OCI-LY3 (cell line): Measurements from ENCODE around the gene COPA.

Experiments
- H2AFZ ChIP-seq: fragments of 200-600, 300-600 bp; shearing (Covaris generic); 2 replicates; pipeline ENCODE4 v1.6.0; 2014; ENCODE audit warnings: antibody characterized with exemption, low read depth, low read length
- H3K27ac ChIP-seq: fragments of 200-600, 300-600 bp; sonication (generic); 2 replicates; pipeline ENCODE4 v1.5.1; 2014; ENCODE audit warnings: mild to moderate bottlenecking, low read length, moderate library complexity, mixed read lengths
- H3K27me3 ChIP-seq: fragments of 200-600, 300-600 bp; sonication (generic); 2 replicates; pipeline ENCODE4 v1.6.1; 2014; ENCODE audit warnings: low read depth, low read length, mixed read lengths
- H3K36me3 ChIP-seq: fragments of 200-600, 300-600 bp; sonication (generic); replicated peaks from 2 replicates; pipeline ENCODE3; 2014; ENCODE audit warnings: low read depth, low read length, mixed read lengths
- H3K4me1 ChIP-seq: fragments of 300-600, 200-600 bp; sonication (generic); 2 replicates; pipeline ENCODE4 v1.6.1; 2014; ENCODE audit warnings: low read length, mixed read lengths
- H3K4me2 ChIP-seq: fragments of 200-600, 300-600 bp; sonication (generic); 2 replicates; pipeline ENCODE4 v1.6.1; 2014; ENCODE audit warnings: low read length, mixed read lengths
- H3K4me3 ChIP-seq: fragments of 300-600, 200-600 bp; sonication (generic); 2 replicates; pipeline ENCODE4 v1.5.1; 2014; ENCODE audit warnings: antibody characterized with exemption, mild to moderate bottlenecking, low read length, moderate library complexity
- H3K79me2 ChIP-seq: fragments of 300-600, 200-600 bp; shearing (Covaris generic); 2 replicates; pipeline ENCODE4 v1.6.1; 2014; ENCODE audit warnings: mild to moderate bottlenecking, low read length, mixed read lengths
- H3K9ac ChIP-seq: fragments of 300-600, 200-600 bp; shearing (Covaris generic); 2 replicates; pipeline ENCODE4 v1.6.0; 2014; ENCODE audit warnings: mild to moderate bottlenecking, low read length, moderate library complexity
- H3K9me3 ChIP-seq: fragments of 200-600, 300-600 bp; shearing (Covaris generic); 2 replicates; pipeline ENCODE4 v1.6.1; 2014; ENCODE audit warnings: low read length, mixed read lengths; ENCODE audit not compliant: insufficient read depth
- H4K20me1 ChIP-seq: fragments of 200-600, 300-600 bp; sonication (generic); 2 replicates; pipeline ENCODE4 v1.6.1; 2016; ENCODE audit warnings: low read length, mixed read lengths; ENCODE audit not compliant: insufficient read depth
- EZH2phosphoT487 ChIP-seq: fragments of 200-600 bp; shearing (Covaris generic); IDR thresholded peaks from 2 replicates; pipeline ENCODE4 v1.6.1; 2018; ENCODE audit warnings: antibody characterized with exemption, mixed run types, low read depth
- TF ChIP-seq, protein P1 (sequence below): fragments of 200-600, 300-600 bp; sonication (generic); IDR thresholded peaks from 2 replicates; pipeline ENCODE4 v1.5.1; 2014; ENCODE audit warnings: antibody characterized with exemption, low read length, low read depth

The COPA gene

DNA sequence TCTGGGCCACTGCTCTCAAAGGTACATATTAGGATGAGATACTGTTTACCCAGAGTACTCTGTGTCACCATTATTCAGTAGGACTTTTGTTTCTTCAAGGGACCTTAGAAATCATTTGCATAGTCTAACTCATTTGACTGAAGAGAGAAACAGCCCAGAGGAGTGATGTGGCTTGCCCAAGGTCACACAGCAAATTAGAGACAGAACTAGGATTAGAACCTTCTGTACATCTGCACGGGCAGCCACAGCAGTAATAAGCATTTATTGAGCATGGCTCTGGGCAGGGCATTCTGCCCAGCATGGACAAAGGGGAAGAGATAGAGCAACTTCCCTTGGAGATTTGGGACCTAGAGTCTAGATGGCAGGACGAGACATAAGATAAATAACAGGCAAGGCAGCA, 18.1 kb upstream of the COPA start:
- H3K4me3 ChIP-seq: no peak overlapping the region
- H3K27ac ChIP-seq: no peak overlapping the region
- no peaks in the 10 kb centered on the region for H3K4me1 ChIP-seq
- H3K36me3 ChIP-seq: peaks cover 51% of the 10 kb centered on the region
- H3K4me2 ChIP-seq: no peak overlapping the region
- H3K9me3 ChIP-seq: no peaks in the 10 kb centered on the region
- no peaks in the 10 kb centered on the region for H3K27me3 ChIP-seq
- H3K79me2 ChIP-seq: no peaks in the 10 kb centered on the region
- TF ChIP-seq EZH2phosphoT487: no peak
- TF ChIP-seq, protein P1, sequence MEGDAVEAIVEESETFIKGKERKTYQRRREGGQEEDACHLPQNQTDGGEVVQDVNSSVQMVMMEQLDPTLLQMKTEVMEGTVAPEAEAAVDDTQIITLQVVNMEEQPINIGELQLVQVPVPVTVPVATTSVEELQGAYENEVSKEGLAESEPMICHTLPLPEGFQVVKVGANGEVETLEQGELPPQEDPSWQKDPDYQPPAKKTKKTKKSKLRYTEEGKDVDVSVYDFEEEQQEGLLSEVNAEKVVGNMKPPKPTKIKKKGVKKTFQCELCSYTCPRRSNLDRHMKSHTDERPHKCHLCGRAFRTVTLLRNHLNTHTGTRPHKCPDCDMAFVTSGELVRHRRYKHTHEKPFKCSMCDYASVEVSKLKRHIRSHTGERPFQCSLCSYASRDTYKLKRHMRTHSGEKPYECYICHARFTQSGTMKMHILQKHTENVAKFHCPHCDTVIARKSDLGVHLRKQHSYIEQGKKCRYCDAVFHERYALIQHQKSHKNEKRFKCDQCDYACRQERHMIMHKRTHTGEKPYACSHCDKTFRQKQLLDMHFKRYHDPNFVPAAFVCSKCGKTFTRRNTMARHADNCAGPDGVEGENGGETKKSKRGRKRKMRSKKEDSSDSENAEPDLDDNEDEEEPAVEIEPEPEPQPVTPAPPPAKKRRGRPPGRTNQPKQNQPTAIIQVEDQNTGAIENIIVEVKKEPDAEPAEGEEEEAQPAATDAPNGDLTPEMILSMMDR: no peak
- no peaks in the 10 kb centered on the region for H4K20me1 ChIP-seq
- H2AFZ ChIP-seq: no peak overlapping the region
- no peak overlapping the region for H3K9ac ChIP-seq

DNA sequence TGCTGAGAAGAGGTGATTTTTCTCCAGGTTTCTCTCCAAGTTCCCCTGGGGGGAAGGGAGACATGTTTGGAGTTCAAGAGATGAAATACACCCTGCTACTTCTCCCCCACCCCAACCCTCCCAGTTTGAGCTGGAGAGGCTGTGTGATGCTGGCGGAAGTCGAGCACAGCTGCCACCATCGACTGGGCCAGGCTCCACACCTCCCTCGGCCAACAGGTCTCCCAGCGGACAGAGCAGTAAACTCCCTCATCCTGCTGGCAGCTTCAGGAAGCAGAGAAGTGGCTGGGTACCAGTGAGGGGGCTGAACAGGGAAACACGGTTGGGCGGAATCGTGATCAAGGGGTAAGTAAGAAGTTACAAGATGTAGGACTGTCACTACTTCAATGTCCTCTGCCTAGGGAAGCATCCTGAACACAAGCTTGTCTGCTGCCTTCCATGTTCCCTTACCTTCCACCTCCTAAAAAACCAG, 17.2 kb upstream of the COPA start:
- no peak overlapping the region for H3K4me3 ChIP-seq
- no peak for TF ChIP-seq EZH2phosphoT487
- TF ChIP-seq, protein P1: no peak
- H3K27me3 ChIP-seq: no peaks in the 10 kb centered on the region
- no peaks in the 10 kb centered on the region for H3K79me2 ChIP-seq
- H2AFZ ChIP-seq: no peak overlapping the region
- no peaks in the 10 kb centered on the region for H3K9me3 ChIP-seq
- H3K9ac ChIP-seq: no peak overlapping the region
- H3K4me1 ChIP-seq: no peaks in the 10 kb centered on the region
- H4K20me1 ChIP-seq: no peaks in the 10 kb centered on the region
- peaks cover 61% of the 10 kb centered on the region for H3K36me3 ChIP-seq
- H3K27ac ChIP-seq: no peak overlapping the region
- no peak overlapping the region for H3K4me2 ChIP-seq

DNA sequence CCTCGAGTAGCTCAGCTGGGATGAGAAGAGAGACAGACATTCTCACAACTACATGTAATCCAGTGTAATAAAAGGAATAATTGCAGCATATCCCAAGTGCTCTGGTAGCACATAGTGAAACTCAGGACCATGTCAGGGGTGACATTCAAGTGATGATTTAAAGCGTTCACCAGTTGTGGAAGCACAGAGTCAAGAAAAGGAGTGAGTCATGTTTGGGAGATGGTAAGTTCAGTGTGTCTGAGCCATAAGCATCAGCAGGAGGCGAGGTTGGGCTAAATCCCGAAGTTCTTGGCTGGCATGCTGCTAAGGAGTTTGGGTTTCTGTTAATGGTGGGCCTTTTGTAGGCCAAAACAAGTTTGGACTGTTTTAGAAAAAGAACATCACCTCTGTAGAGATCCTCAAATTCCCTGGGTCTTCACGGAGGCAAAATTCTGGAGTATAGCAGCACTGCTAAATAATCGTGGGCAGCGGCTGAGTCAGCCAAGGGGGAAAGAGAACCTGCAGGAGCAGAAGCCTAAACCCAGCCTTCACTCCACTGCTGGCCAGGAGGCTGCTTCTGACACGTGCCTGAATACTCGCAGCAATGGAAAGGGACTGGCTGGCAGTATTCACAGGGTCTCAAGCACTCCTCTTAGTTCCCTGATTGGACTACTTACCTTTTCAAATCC, 16.6 kb upstream of the COPA start:
- Histone ChIP-seq H3K9ac (no peak overlapping the region), H3K4me1 (no peaks in the 10 kb centered on the region), H3K4me3 (no peak overlapping the region), H3K79me2 (no peaks in the 10 kb centered on the region), H3K9me3 (no peaks in the 10 kb centered on the region), H3K4me2 (no peak overlapping the region), H3K27ac (no peak overlapping the region), H3K27me3 (no peaks in the 10 kb centered on the region), H2AFZ (no peak overlapping the region), H4K20me1 (no peaks in the 10 kb centered on the region), H3K36me3 (peaks cover 66% of the 10 kb centered on the region)
- no peak for TF ChIP-seq EZH2phosphoT487
- TF ChIP-seq, protein P1: no peak

DNA sequence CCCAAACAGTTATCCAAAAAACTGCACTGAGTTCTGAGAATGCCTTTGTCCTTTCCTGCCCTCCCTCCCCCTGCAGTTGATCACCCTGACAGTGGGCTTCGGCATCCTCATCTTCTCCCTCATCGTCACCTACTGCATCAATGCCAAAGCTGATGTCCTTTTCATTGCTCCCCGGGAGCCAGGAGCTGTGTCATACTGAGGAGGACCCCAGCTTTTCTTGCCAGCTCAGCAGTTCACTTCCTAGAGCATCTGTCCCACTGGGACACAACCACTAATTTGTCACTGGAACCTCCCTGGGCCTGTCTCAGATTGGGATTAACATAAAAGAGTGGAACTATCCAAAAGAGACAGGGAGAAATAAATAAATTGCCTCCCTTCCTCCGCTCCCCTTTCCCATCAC, 15.0 kb upstream of the COPA start:
- Histone ChIP-seq H2AFZ (no peak overlapping the region), H3K79me2 (no peaks in the 10 kb centered on the region), H3K4me2 (no peak overlapping the region), H3K4me3 (no peak overlapping the region), H3K27ac (no peak overlapping the region), H4K20me1 (no peaks in the 10 kb centered on the region), H3K36me3 (peaks cover 82% of the 10 kb centered on the region), H3K9ac (no peak overlapping the region), H3K4me1 (no peaks in the 10 kb centered on the region), H3K9me3 (no peaks in the 10 kb centered on the region), H3K27me3 (no peaks in the 10 kb centered on the region)
- TF ChIP-seq EZH2phosphoT487: no peak
- TF ChIP-seq, protein P1: no peak
